SK-N-SH (cell line): ENCODE results near the gene PPP4R2. TPM values are rescaled to one million over a fixed set of nuclear protein-coding genes. Genes with fewer than 3 reads are reported as not detected.
"Not testable (repeated sequence)": the region's sequence is repeated elsewhere in the genome, so short reads cannot be mapped to it uniquely, and the experiment has no call there.

ENCODE experiments used
- CTCF ChIA-PET: fragments of 300-600, 350-600 bp; formaldehyde crosslinking; extraction: SDS; loops from one replicate; lab custom pipeline; 2021; lab: Yijun Ruan, JAX
- POLR2A ChIA-PET: fragments of 350-600 bp; sonication (Branson Sonifier 250); formaldehyde crosslinking; extraction: SDS; loops from one replicate; lab custom pipeline; 2020; ENCODE audit warnings: antibody characterized with exemption, inconsistent platforms; lab: Yijun Ruan, JAX
- DNase-seq: peaks from one replicate; pipeline ENCODE4 v3.0.0; 2012
- H2AFZ ChIP-seq: fragments of 200-600 bp; sonication (generic); 2 replicates; pipeline ENCODE4 v1.8.1; 2016; ENCODE audit warnings: antibody characterized with exemption, mild to moderate bottlenecking, low read depth
- H3F3A ChIP-seq: fragments of 200-600 bp; sonication (generic); replicated peaks from 2 replicates; pipeline ENCODE3; 2016; ENCODE audit warnings: antibody characterized with exemption, mild to moderate bottlenecking; ENCODE audit not compliant: insufficient read depth
- H3K27ac ChIP-seq, 2 experiments: fragments of 200-500 bp in 1 of 2; fragments of 200-600 bp in 1 of 2; sonication (Bioruptor generic) in 1 of 2; sonication (generic), shearing (Covaris generic) in 1 of 2; 2 replicates each; pipeline versions ENCODE4 v1.5.1 to v1.6.1; 2014 to 2016; ENCODE audit warnings: low read depth in 2 of 2, inconsistent platforms in 1 of 2, low read length in 1 of 2, mild to moderate bottlenecking in 1 of 2, mixed read lengths in 1 of 2
- H3K27me3 ChIP-seq: fragments of 200-600 bp; sonication (generic), shearing (Covaris generic); 2 replicates; pipeline ENCODE4 v1.6.1; 2016; ENCODE audit warnings: mixed run types; ENCODE audit not compliant: insufficient read depth
- H3K36me3 ChIP-seq, 2 experiments: fragments of 200-500 bp in 1 of 2; fragments of 200-600 bp in 1 of 2; sonication (Bioruptor generic) in 1 of 2; sonication (generic) in 1 of 2; replicated peaks in 1 of 2; 2 replicates each; pipeline versions ENCODE3 to v1.5.1; 2014 to 2016; ENCODE audit warnings: low read length in 1 of 2, mild to moderate bottlenecking in 1 of 2; ENCODE audit not compliant: insufficient read depth in 2 of 2, control insufficient read depth in 1 of 2
- H3K4me1 ChIP-seq, 2 experiments: fragments of 200-500 bp in 1 of 2; fragments of 200-600 bp in 1 of 2; sonication (Bioruptor generic) in 1 of 2; sonication (generic), shearing (Covaris generic) in 1 of 2; 2 replicates each; pipeline versions ENCODE4 v1.5.1 to v1.6.1; 2014 to 2016; ENCODE audit warnings: low read depth in 1 of 2, low read length in 1 of 2, mixed run types in 1 of 2; ENCODE audit not compliant: insufficient read depth in 2 of 2, control insufficient read depth in 1 of 2
- H3K4me2 ChIP-seq: fragments of 200-600 bp; sonication (generic), shearing (Covaris generic); 2 replicates; pipeline ENCODE4 v1.6.1; 2017; ENCODE audit warnings: mixed run types
- H3K4me3 ChIP-seq, 2 experiments: fragments of 200-500 bp in 1 of 2; fragments of 200-600 bp in 1 of 2; sonication (Bioruptor generic) in 1 of 2; sonication (generic), shearing (Covaris generic) in 1 of 2; 2 replicates each; pipeline versions ENCODE4 v1.5.1 to v1.8.1; 2014 to 2016; ENCODE audit warnings: low read depth in 2 of 2, inconsistent platforms in 1 of 2, low read length in 1 of 2, mild to moderate bottlenecking in 1 of 2, mixed read lengths in 1 of 2, moderate library complexity in 1 of 2
- H3K79me2 ChIP-seq: fragments of 200-600 bp; sonication (generic); 2 replicates; pipeline ENCODE4 v1.8.1; 2017; ENCODE audit warnings: mild to moderate bottlenecking; ENCODE audit not compliant: insufficient read depth
- H3K9ac ChIP-seq: fragments of 200-600 bp; sonication (generic); 2 replicates; pipeline ENCODE4 v1.6.1; 2017; ENCODE audit warnings: mixed run types
- H3K9me2 ChIP-seq: fragments of 200-600 bp; sonication (generic); 2 replicates; pipeline ENCODE4 v1.6.1; 2017; ENCODE audit warnings: mixed run types
- H3K9me3 ChIP-seq: fragments of 200-600 bp; sonication (generic); 2 replicates; pipeline ENCODE4 v1.6.1; 2017; ENCODE audit warnings: mixed run types, mild to moderate bottlenecking, moderate library complexity
- H4K20me1 ChIP-seq: fragments of 200-600 bp; sonication (generic); 2 replicates; pipeline ENCODE4 v1.6.1; 2017; ENCODE audit warnings: mild to moderate bottlenecking, mixed run types; ENCODE audit not compliant: insufficient read depth
- CTCF ChIP-seq: fragments of 200-600 bp; sonication (generic); IDR thresholded peaks from 2 replicates; pipeline ENCODE4 v1.6.1; 2017; ENCODE audit warnings: antibody characterized with exemption, mild to moderate bottlenecking, moderate library complexity
- EP300 ChIP-seq, 2 experiments: IDR thresholded peaks; 2 replicates each; pipeline versions ENCODE4 v1.4.0 to v1.6.1; 2012; ENCODE audit warnings: borderline replicate concordance in 1 of 2, low read depth in 1 of 2, low read length in 1 of 2
- FOXJ3 ChIP-seq: sonication (generic); formaldehyde crosslinking; IDR thresholded peaks from 2 replicates; pipeline ENCODE4 v1.5.1; 2020; ENCODE audit warnings: mild to moderate bottlenecking, missing genetic modification reagents
- GABPA ChIP-seq: IDR thresholded peaks from 2 replicates; pipeline ENCODE4 v1.4.0; 2012; ENCODE audit warnings: low read depth, mild to moderate bottlenecking
- GATA2 ChIP-seq: sonication (generic); formaldehyde crosslinking; IDR thresholded peaks from 2 replicates; pipeline ENCODE4 v1.5.0; 2020; ENCODE audit warnings: mild to moderate bottlenecking, missing genetic modification reagents
- JUND ChIP-seq: IDR thresholded peaks from 2 replicates; pipeline ENCODE4 v1.4.0; 2012
- RFX5 ChIP-seq: IDR thresholded peaks from 2 replicates; pipeline ENCODE4 v1.6.1; 2012; ENCODE audit warnings: mild to moderate bottlenecking, improper control_type of control experiment, low read length
- TAF1 ChIP-seq: IDR thresholded peaks from 2 replicates; pipeline ENCODE4 v1.6.1; 2012; ENCODE audit warnings: low read depth, mild to moderate bottlenecking, low read length, moderate library complexity, borderline replicate concordance
- WGBS: methylation state at CpG from one replicate; pipeline ENCODE4 v1.1.6; 2017; ENCODE audit warnings: low lambda C conversion rate; 5-methylcytosine and 5-hydroxymethylcytosine counted together
- polyA plus RNA-seq, 3 experiments: library from polyadenylated mRNA; depleted of rRNA; stranded (reverse); fragments of >200 nt; gene quantifications; 2 replicates each; pipeline ENCODE4 v1.2.3, GENCODE V29; 2012
- TF ChIP-seq, protein P1 (sequence below): fragments of 150-350 bp; IDR thresholded peaks from 2 replicates; pipeline ENCODE4 v1.6.1; 2016; ENCODE audit warnings: mild to moderate bottlenecking, low read depth, low read length
- TF ChIP-seq, protein P2 (sequence below): IDR thresholded peaks from 2 replicates; pipeline ENCODE4 v1.4.0; 2012; ENCODE audit warnings: low read depth, borderline replicate concordance

Gene PPP4R2
- polyA plus RNA-seq, 1 of the 3 experiments (the other 2 are of a cell fraction), result 8.9 TPM

DNA sequence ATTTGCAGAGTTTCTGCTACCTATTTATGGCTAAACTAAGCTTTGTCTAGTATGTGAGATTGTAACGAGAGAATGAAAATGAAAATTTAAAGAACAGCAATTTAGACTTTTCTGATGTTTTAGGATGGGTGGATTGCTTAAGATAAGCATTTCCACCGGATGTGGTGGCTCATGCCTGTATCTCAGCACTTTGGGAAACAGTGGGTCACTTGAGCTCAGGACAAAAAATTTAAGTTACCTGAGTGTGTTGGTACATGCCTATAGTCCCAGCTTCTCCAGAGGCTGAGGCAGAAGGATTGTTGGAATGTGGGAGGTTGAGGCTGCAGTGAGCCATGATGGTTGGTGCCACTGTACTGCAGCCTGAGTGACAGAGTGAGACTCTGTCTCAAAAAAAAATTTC, 3.3 kb downstream of the PPP4R2 start:
- Histone ChIP-seq H3K4me3 (peak overlapping the region; percentile 78 to 83; a peak in 2 of 4 replicates), H2AFZ (no peak overlapping the region), H3K36me3 (peaks cover 17 to 48% of the 10 kb centered on the region in 2 experiments), H3F3A (peaks cover 7% of the 10 kb centered on the region), H3K27ac (no peak overlapping the region), H4K20me1 (peaks cover 76% of the 10 kb centered on the region), H3K4me1 (peaks cover 3 to 11% of the 10 kb centered on the region in 2 experiments; a peak in 2 of 4 replicates), H3K79me2 (peaks cover 81% of the 10 kb centered on the region), H3K4me2 (peak overlapping the region; percentile 84), H3K9me2 (no peaks in the 10 kb centered on the region), H3K27me3 (no peaks in the 10 kb centered on the region), H3K9ac (no peak overlapping the region), H3K9me3 (no peaks in the 10 kb centered on the region)
- no peak for DNase-seq
- ChIA-PET CTCF (interaction anchor here (0.6 to 4.4 kb wide), 6 partner anchors 8 to 181 kb away, joined by 3 to 16 read pairs (median 4); no protein-coding TSS in a partner anchor), POLR2A (no interaction called here)
- TF ChIP-seq GATA2, result no peak
- TF ChIP-seq JUND, result no peak
- no peak for TF ChIP-seq GABPA
- TF ChIP-seq, protein P1, sequence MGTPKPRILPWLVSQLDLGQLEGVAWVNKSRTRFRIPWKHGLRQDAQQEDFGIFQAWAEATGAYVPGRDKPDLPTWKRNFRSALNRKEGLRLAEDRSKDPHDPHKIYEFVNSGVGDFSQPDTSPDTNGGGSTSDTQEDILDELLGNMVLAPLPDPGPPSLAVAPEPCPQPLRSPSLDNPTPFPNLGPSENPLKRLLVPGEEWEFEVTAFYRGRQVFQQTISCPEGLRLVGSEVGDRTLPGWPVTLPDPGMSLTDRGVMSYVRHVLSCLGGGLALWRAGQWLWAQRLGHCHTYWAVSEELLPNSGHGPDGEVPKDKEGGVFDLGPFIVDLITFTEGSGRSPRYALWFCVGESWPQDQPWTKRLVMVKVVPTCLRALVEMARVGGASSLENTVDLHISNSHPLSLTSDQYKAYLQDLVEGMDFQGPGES, result no peak
- TF ChIP-seq RFX5, result no peak
- no peak for TF ChIP-seq CTCF
- no peak for TF ChIP-seq FOXJ3 (CRISPR knock-in tag)
- TF ChIP-seq, protein P2, sequence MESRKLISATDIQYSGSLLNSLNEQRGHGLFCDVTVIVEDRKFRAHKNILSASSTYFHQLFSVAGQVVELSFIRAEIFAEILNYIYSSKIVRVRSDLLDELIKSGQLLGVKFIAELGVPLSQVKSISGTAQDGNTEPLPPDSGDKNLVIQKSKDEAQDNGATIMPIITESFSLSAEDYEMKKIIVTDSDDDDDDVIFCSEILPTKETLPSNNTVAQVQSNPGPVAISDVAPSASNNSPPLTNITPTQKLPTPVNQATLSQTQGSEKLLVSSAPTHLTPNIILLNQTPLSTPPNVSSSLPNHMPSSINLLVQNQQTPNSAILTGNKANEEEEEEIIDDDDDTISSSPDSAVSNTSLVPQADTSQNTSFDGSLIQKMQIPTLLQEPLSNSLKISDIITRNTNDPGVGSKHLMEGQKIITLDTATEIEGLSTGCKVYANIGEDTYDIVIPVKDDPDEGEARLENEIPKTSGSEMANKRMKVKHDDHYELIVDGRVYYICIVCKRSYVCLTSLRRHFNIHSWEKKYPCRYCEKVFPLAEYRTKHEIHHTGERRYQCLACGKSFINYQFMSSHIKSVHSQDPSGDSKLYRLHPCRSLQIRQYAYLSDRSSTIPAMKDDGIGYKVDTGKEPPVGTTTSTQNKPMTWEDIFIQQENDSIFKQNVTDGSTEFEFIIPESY, result no peak
- TF ChIP-seq TAF1, result no peak
- TF ChIP-seq EP300 (IDR thresholded peaks at IDR 0.05; ENCODE audit: borderline replicate concordance in 1 of 2, low read depth in 1 of 2, low read length in 1 of 2), result no peak
- WGBS, result 54% methylated on average over 2 of the region's 2 CpGs

DNA sequence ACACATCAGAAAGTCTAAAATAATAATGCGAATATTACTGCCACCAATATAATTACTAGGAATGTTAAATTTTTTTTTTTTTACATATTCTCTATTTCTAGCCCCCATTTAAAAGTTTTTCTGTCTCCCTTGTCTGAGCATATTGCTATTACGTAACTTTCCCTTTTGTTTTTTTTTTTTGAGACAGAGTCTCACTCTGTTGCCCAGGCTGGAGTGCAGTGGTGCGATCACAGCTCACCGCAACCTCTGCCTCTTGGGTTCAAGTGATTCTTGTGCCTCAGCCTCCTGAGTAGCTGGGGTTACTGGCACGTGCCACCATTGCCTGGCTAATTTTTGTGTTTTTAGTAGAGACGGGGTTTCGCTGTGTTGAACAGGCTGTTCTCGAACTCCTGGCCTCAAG, 6.4 kb downstream of the PPP4R2 start:
- H3K27ac ChIP-seq, H3K4me1 ChIP-seq, H3K9ac ChIP-seq, H3K4me3 ChIP-seq, H3K4me2 ChIP-seq, H3K9me2 ChIP-seq, H2AFZ ChIP-seq, H3F3A ChIP-seq, DNase-seq, H3K9me3 ChIP-seq, POLR2A ChIA-PET, H3K27me3 ChIP-seq: not testable (repeated sequence)
- WGBS, result 96% methylated on average over 8 of the region's 8 CpGs
- Histone ChIP-seq H3K36me3 (peaks cover 26 to 69% of the 10 kb centered on the region in 2 experiments), H4K20me1 (peaks cover 96% of the 10 kb centered on the region), H3K79me2 (peaks cover 100% of the 10 kb centered on the region)
- CTCF ChIA-PET, result interaction anchor here (3.5 kb wide), 1 partner anchor 53 kb away, joined by 14 read pairs; no protein-coding TSS in a partner anchor
